HL-60 (cell line): ENCODE measurements around the gene LEF1.

Source experiments
- GABPA ChIP-seq: IDR thresholded peaks from 2 replicates; pipeline ENCODE4 v1.6.1; 2012; ENCODE audit warnings: low read depth
- SPI1 ChIP-seq: IDR thresholded peaks from 2 replicates; pipeline ENCODE4 v1.6.1; 2012; ENCODE audit warnings: low read depth, mild to moderate bottlenecking, borderline replicate concordance
- TF ChIP-seq, protein P1 (sequence below): IDR thresholded peaks from one replicate; pipeline ENCODE4 v1.5.1; 2011; ENCODE audit warnings: low read length, control low read depth, inconsistent platforms; ENCODE audit not compliant: insufficient read depth
- TF ChIP-seq, protein P2 (sequence below): IDR thresholded peaks from 2 replicates; pipeline ENCODE4 v1.6.1; 2012; ENCODE audit warnings: low read depth; ENCODE audit not compliant: insufficient replicate concordance

DNA sequence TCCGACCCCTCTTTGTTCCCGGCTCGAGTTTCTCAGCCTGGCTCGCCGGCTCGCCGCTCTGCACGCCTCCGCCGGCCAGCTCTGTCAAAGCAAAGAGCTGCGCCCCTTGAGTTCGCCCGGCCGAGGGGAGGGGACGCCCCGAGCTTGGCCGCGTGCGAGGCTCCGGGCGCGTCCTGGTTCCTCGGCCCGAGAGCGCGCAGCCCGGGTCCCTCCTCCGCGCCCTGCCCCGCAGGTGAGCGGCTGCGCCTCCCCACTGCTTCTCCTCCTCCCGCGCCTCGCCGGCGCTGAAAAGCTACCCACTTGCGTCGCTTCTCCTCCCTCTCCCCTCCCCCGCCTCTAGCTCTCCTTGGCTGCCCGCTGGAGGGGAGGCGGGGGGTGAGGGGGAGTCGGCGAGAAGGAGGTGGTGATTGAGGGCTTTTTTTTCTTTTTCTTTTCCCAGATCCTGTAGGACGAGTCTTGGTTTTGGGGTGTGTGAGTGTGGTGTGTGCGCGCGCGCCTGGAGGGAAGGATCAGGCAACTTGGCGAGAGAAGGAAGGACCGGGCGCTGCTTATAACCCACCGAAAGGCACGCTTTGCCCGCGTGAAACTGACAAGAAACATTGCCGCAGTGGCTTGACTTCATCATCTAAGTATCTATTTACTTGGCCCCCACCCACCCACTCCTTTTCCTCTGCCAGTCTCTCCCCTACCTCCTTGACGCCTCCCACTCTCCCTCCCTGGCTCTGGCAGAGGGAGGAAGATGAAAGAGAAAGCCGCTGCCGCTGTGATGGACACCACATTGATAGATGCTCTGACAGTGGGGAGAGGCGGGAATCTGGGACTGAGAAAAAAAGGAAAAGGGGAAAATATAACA is at the start of gene LEF1:
- no peak for TF ChIP-seq SPI1
- TF ChIP-seq, protein P1, sequence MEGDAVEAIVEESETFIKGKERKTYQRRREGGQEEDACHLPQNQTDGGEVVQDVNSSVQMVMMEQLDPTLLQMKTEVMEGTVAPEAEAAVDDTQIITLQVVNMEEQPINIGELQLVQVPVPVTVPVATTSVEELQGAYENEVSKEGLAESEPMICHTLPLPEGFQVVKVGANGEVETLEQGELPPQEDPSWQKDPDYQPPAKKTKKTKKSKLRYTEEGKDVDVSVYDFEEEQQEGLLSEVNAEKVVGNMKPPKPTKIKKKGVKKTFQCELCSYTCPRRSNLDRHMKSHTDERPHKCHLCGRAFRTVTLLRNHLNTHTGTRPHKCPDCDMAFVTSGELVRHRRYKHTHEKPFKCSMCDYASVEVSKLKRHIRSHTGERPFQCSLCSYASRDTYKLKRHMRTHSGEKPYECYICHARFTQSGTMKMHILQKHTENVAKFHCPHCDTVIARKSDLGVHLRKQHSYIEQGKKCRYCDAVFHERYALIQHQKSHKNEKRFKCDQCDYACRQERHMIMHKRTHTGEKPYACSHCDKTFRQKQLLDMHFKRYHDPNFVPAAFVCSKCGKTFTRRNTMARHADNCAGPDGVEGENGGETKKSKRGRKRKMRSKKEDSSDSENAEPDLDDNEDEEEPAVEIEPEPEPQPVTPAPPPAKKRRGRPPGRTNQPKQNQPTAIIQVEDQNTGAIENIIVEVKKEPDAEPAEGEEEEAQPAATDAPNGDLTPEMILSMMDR: no peak
- TF ChIP-seq GABPA: no peak
- TF ChIP-seq, protein P2, sequence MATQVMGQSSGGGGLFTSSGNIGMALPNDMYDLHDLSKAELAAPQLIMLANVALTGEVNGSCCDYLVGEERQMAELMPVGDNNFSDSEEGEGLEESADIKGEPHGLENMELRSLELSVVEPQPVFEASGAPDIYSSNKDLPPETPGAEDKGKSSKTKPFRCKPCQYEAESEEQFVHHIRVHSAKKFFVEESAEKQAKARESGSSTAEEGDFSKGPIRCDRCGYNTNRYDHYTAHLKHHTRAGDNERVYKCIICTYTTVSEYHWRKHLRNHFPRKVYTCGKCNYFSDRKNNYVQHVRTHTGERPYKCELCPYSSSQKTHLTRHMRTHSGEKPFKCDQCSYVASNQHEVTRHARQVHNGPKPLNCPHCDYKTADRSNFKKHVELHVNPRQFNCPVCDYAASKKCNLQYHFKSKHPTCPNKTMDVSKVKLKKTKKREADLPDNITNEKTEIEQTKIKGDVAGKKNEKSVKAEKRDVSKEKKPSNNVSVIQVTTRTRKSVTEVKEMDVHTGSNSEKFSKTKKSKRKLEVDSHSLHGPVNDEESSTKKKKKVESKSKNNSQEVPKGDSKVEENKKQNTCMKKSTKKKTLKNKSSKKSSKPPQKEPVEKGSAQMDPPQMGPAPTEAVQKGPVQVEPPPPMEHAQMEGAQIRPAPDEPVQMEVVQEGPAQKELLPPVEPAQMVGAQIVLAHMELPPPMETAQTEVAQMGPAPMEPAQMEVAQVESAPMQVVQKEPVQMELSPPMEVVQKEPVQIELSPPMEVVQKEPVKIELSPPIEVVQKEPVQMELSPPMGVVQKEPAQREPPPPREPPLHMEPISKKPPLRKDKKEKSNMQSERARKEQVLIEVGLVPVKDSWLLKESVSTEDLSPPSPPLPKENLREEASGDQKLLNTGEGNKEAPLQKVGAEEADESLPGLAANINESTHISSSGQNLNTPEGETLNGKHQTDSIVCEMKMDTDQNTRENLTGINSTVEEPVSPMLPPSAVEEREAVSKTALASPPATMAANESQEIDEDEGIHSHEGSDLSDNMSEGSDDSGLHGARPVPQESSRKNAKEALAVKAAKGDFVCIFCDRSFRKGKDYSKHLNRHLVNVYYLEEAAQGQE: no peak
